MM.1S (cell line): ENCODE measurements around the gene SPINT2.

ENCODE experiments used
- CTCF ChIP-seq: fragments of 300-600 bp; sonication (generic); IDR thresholded peaks from 2 replicates; pipeline ENCODE4 v1.5.1; 2016; ENCODE audit warnings: antibody characterized with exemption, low read length, mixed read lengths
- EZH2 ChIP-seq: fragments of 300-600 bp; sonication (generic); optimal IDR thresholded peaks from 2 replicates; pipeline ENCODE3; 2017; ENCODE audit warnings: low read depth, mild to moderate bottlenecking, antibody characterized with exemption, low read length, mixed read lengths
- EZH2phosphoT487 ChIP-seq: fragments of 300-600 bp; sonication (generic); IDR thresholded peaks from 2 replicates; pipeline ENCODE4 v1.6.1; 2018; ENCODE audit warnings: antibody characterized with exemption, low read length

DNA sequence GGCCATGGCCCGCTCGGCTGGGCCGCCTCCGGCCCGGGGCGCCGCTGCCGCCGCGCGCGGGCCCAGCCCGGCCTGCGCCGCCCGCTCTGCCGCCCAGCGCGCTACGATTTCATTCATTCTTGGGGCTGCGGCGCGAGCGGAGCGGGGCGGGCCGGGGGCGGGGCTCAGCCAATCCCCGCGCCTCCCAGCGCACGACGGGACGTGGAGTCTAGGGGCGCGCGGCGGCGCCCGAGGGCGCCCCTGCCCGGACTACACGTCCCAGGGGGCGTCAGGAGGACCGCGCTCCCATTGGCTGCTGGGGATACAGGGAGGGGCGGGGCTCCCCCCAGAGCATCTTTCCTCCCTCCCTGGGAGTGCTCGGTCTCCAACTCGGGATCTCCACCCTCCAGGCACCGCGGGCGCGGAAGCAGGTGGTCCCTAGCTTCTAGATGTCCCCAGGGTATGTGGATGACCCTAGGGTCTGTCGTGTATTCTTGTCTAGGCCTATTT lies 34.7 kb upstream of the SPINT2 start:
- TF ChIP-seq CTCF (no peak), EZH2 (no peak), EZH2phosphoT487 (no peak)
